GM18867 (cell line): ENCODE measurements around the gene VCL.
"Not testable (repeated sequence)": the region's sequence is repeated elsewhere in the genome, so short reads cannot be mapped to it uniquely, and the experiment has no call there.

ENCODE experiments used
- ATAC-seq: cut with Tn5 transposase; IDR thresholded peaks from one replicate; pipeline ENCODE4 v1.9.1; 2021; ENCODE audit warnings: mild to moderate bottlenecking, moderate library complexity; ENCODE audit not compliant: unreplicated experiment

The VCL gene

DNA sequence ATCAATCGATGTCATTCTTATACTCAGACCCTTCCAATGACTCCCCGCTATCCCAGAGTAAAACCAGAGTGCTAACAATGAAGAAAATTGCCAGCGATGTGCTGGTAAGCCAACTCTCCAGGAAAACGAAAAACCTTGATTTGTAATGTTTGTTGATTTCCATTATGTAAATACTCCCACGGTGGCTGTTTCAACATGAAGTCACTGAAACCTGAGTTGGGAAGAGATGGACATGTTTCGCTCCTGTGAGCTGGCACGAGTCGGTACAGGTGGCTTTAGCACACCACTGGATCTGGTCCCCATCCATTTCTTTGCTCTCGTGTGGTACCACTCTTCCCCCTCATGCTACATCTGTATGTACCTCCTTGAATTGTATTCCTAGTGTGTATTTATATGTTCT is 99.9 kb downstream of the VCL start:
- no peak for ATAC-seq

DNA sequence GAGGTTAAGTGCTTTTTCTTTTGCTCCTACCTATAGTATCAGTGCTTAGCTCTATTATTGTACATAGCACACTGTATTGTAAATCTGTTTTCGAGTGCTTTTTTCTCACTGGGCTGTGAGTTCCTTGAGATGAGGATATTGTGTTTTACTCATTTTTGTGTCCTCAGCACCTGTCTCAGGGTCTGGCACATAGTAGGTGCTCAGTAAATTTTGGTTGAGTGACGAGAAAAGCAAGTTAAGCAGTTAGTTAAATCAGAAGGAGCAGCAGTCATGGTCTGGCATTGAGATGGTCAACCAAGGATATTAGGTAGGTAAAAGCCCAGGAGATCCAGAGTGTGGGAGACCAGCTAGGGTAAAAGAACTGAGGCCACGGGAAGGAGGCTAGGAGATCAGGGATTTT is 101.5 kb downstream of the VCL start:
- ATAC-seq: no peak

DNA sequence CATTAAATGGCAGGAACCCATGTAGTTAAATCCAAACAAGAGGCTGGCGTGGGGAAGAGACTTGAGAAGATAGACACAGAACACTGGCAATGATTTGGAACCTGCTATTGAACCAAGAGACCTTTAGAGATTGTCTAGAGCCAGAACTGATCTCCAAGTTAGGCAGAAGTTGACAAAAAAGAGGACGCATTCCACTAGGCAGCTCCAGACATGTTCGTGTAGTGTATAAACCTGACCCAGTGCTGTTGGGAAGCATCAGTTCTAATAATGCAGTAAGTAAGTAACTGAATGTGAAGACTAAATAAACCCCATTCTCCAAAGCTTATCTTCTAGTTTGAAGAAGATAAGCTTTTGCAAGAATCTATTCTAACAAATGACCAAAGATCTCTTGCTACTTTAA is 101.9 kb downstream of the VCL start:
- ATAC-seq: no peak

DNA sequence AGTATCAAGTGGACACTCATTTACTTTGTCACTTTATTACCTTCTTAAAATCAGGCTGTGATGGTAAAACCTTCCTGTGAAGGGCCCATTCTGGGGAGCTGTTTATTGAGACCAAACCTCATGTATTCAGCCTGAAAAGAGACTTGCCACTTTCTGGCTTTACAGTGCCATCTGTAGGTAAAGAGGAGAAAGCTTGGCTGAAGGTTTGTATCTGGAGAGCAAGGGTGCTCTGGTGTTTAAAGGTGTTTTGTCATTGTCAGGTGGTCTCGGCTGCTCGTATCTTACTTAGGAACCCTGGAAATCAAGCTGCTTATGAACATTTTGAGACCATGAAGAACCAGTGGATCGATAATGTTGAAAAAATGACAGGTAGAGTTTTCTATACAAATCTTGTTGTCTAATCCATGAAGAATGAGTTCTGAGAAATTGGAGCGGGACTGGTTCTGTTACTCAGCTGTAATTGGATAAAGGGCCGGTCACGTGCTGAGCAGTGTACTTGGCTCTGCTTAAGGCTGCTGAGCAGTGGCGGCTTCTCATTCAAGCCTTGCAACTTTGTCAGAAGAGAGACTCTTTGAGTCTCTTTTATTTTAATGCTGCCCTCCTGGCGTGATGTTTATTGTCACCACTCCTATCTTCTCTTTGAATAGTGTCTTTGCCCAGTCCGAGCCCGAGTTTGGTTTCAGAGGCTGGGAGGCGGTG is 105.8 kb downstream of the VCL start:
- ATAC-seq: no peak

DNA sequence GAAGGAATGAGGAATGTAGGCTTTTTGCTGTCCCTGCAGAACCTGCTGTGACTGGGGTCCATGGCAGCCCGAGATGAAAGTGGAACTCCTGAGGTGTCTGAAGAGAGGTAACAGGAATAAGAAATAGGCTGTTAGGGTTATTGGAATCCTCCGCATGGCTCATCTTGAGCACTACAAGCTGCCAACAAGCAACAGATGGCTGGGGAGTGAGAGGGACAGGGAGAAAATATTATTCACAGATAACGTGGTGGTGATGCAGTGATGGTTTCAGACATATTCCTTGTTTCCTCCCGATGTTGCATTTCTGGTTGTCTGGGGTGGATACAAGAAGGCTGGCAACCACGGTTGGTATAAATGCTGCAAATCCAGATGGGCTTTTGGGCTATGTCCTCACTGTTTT is 106.6 kb downstream of the VCL start:
- no peak for ATAC-seq

DNA sequence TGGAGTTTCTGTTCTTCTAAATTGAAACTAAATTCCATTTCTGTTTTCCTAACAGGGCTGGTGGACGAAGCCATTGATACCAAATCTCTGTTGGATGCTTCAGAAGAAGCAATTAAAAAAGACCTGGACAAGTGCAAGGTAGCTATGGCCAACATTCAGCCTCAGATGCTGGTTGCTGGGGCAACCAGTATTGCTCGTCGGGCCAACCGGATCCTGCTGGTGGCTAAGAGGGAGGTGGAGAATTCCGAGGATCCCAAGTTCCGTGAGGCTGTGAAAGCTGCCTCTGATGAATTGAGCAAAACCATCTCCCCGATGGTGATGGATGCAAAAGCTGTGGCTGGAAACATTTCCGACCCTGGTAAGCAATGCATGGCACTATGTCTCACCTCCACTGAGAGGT is 107.1 kb downstream of the VCL start:
- no peak for ATAC-seq

DNA sequence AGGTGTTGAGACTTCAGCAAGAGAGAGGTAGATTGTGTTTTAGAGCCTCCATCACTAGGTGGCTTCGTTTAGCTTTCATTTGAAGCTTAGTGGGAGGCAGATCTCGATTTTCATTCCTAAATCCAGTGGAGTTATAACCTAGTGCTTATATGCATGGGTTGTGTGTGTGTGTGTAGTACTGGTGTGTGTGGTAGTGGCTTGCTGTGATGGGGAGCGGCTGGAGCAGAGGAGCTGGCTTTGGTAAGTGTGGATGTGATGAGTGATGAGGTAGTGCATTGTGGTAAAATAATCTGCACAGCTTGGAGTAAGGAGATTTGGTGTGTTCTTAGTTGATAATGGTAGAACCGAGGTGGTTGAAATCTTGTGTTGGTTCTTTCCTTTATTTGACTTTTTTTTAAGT is 109.5 kb downstream of the VCL start:
- ATAC-seq: no peak

DNA sequence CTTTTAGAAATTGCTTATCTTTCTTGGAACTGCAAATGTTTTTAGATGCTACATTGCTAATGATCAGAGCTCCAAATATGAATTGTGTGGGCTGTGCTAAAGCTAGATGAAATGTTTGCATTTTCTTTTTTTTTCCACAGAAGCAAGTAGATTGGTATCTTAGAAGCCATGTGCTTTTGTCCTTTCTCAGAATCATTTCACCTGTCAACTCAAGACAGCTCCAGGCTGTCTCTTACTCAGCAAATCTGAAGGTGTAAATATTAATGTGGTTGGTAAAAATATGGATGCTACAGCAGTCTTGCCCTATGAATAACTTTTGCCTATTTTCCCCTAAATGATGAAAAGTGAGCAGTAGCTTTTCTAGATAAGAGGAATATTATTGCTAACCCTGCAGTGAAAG is 111.5 kb downstream of the VCL start:
- no peak for ATAC-seq

DNA sequence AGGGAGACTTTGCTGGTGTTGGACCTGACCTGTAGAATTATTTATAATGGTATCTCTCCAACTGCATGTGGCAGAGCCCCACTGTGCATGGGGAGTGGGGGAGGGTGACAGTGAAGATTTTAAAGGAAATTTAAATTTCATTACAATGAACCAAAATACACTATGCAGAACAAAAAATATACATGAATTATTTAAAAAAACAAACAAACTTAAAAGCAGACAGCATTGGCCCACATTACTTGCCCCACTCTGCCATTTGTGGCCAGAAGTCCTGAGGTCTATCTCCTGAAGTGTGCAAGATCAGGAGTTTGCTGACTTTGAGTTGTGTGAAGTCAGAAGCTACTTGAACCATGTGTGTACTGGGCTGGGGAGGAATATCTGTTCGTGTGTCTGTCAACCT is 112.2 kb downstream of the VCL start:
- no peak for ATAC-seq

DNA sequence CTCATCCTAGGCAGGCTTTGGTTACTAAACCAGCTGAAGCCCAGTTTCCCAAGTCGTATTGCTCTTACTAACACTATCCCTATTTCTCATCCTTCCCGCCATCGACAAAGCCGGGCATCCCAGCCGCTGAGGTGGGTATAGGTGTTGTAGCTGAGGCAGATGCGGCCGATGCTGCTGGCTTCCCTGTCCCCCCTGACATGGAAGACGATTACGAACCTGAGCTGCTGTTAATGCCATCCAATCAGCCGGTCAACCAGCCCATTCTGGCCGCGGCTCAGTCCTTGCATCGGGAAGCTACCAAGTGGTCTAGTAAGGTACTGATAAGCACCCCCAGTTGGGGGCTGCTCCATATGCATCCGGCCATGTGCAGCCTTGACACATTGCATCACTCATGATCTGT is 113.9 kb downstream of the VCL start:
- no peak for ATAC-seq

DNA sequence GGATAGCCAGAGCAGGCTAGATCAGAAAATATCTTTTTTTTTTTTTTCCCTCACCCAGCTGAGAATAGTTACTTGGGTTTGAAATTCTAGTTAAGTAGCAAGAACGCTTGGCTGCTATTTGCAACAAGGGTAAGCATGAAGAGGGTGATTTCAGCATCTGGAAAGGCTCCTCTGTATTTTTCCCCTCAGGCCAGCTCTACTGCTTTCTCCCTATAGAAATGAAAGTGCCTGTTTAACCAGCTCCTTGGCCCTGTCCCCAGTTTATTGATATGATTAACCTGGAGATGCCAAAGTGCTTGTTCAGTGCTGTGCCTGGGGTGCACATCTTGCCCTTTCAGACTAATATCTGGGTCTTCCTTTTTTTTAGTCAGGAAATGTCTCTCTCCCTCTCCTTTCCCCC is 115.6 kb downstream of the VCL start:
- no peak for ATAC-seq

DNA sequence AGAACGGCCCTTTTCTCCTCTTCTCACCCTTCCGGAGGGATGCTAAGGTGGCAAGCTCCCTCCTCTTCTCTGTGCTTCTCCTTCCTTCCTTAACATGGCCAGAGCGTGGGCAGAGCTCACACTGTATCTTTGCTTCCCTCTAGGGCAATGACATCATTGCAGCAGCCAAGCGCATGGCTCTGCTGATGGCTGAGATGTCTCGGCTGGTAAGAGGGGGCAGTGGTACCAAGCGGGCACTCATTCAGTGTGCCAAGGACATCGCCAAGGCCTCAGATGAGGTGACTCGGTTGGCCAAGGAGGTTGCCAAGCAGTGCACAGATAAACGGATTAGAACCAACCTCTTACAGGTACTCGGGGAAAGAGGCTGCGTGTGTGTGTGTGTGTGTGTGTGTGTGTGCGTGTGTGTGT is 116.1 kb downstream of the VCL start:
- no peak for ATAC-seq

DNA sequence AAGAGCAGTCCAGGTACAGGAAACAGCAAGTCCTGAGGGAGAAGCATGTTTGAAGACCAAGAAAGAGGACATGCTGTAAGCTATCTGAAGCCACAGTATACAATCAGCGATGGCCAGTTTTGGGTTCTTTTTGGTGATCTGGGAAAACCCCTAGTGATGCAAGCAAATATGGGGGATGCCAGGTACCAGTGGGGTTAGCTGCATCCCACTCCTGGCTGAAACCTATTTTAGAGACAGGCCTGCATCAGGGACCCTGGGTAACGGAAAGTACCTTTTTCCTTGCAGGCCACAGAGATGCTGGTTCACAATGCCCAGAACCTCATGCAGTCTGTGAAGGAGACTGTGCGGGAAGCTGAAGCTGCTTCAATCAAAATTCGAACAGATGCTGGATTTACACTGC is 119.8 kb downstream of the VCL start:
- no peak for ATAC-seq

DNA sequence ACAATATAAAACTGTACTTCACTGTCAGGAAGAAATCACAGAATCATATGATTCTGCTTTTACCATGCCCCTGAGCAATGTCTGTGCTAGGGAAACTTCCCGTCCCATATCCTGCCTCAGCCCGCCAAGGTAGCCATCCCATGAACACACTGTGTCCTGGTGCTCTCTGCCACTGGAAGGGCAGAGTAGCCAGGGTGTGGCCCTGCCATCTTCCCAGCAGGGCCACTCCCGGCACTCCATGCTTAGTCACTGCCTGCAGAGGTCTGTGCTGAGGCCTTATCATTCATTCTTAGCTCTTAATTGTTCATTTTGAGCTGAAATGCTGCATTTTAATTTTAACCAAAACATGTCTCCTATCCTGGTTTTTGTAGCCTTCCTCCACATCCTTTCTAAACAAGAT is 120.9 kb downstream of the VCL start:
- no peak for ATAC-seq

DNA sequence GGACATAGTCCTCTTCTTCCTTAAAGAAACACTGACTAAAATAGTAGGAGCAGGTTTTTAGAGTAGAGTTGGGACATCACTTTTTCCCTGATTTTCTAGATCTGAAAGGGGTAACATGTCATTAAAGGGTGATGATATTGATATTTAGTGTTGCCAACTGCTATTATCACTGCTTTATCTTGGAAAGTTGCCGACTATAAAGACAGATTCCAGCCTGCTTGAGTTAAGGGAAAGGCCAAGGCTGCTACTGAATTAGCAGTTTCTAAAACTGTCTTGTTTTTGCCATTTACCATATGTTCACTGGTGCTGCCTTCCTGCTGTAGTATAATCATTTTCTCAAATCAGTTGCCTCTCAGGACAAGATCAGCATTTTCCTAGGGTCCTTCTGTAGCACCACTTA is 123.0 kb downstream of the VCL start:
- no peak for ATAC-seq

DNA sequence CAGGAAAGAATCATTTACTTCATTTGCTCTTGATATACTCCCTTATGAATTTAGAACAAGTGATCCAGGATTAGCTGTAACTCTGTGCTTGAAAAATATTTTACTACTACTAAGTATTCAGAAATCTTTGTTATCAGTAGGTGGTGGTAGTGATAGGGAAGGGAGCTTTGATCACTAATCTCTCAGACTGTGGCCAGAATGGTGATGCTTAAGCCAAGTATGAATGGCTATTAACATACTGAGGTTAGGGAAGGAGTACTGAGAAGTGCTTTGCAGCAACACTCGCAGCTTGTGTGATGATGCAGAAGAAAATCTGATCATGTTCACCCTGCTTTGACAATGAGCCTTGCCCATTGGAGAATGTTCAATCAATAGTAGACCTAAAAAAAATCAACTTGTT is 123.5 kb downstream of the VCL start:
- no peak for ATAC-seq

DNA sequence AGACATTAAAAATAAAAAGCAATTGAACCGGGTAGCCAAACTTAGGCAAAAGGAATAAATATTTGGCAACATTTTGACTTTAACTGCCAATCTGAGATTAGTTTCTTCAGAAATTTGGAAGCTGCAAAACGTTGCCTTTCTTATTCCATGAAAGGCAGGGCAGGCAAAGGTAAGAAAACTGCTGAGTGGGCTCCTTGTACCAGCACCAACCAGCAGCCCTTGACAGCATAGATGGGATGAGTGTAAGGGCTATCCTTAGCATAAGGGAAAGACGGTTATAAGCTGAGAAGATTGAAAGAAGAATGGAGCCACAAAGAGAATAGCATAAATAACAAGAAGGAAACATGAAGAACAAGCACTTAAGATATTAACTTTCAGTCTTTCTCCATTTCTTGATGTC is 124.1 kb downstream of the VCL start:
- ATAC-seq: no peak

DNA sequence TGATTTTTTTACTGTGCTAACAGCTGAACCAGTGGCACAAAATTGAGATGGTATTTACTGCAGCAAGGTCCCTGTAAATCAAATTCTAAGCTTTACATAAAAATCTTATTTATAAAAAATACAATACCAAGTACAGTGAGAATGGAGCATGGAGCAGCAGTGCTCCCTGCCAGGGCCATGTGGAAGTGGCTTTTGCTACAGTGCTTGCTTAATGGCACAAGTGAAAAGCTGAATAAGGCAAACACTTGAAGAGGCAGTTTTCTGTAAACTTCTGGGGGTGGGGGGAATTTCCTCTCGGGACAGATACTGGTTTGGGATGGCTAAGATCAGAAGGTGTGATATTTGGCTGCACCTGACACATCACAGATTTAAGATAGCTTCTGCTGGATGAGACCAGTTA is 125.2 kb downstream of the VCL start:
- no peak for ATAC-seq

DNA sequence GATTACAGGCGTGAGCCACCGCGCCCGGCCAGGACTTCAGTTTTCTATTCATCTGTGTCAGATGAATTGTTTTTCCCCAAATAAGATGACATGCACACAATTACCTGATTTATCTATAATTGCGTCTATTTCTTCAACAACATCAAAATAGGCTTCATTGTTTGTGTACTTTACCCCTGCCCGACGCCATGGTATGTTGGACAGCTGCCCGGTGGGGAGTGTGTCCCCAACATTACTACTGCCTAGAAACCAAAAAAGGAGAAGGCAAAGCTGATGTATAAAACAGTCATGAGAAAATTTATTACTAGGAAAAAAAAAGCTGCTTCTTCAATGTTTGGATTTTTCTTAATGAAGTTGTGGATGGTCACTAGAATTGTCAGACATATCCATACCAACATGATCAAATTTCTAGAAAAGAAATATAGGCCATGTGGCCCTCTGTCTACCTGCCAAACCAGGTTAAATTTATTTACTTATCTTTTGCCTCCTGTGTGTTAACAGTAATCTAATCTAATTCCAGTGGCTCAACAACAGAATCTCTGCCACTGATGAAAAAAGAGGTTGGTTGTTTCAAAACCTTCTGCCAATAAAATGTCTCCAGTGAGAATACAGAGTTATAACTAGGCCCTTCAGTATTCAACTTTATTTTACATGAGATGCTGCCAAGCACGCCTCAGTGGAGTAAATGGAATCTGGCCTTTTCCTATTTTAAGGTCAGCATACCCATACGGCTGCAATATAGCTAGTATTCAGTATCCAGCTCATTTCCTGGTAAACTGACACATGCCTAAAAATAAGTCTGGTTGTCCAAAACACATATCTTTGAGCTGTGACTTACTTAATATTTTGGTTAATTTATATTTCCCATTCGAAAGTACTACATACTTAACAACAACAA is 136.3 kb downstream of the VCL start:
- no peak for ATAC-seq

DNA sequence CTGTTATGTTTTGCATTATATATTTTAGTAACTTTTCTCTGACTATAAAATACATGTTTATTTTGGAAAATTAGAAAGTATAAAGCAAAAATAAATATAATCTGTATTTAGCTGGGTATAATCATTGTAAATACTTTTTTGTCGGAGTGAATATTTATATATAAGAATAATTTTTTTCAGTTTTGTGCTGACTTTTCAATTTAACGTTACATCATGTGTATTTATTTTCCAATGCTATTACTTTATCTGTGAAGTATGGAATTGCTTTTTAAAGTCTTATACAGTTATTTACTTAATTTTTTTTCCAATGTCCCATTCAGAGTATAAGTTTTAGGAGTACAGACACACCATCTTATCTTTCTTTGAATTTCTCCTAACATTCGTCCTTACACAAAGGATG is 137.5 kb downstream of the VCL start:
- ATAC-seq: no peak

DNA sequence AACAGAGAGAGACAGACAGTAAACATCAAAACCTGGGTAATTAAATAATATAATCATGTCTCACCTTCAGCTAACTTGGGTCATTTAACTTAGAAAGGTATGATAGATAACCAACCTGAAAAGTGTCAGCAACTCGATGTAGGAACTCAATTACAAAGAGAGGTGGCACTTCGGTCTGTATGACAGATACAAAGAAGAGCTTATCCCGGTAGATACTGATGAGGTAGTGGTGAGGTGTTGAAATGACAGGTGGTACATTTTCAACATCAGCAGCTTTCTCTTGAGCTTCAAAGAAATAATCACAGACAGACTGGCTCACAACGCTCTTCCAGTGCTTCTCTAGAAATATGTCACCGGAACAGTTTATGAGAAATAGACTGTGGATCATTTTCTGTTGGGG is 140.1 kb downstream of the VCL start:
- ATAC-seq: no peak

DNA sequence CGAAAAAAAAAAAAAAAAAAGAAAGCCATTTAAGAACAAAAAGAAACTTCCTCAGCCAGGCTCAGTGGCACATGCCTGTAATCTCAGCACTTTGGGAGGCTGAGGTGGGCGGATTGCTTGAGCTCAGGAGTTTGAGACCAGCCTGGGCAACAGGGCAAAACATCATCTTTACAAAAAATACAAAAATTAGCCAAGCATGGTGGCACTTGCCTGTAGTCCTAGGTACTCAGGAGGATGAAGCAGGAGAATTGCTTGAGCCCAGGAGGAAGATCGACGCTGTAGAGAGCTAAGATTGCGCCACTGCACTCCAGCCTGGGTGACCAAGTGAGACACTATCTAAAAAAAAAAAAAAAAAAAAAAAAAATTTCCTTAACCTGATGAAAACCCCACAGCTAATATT is 140.7 kb downstream of the VCL start:
- ATAC-seq: not testable (repeated sequence)

DNA sequence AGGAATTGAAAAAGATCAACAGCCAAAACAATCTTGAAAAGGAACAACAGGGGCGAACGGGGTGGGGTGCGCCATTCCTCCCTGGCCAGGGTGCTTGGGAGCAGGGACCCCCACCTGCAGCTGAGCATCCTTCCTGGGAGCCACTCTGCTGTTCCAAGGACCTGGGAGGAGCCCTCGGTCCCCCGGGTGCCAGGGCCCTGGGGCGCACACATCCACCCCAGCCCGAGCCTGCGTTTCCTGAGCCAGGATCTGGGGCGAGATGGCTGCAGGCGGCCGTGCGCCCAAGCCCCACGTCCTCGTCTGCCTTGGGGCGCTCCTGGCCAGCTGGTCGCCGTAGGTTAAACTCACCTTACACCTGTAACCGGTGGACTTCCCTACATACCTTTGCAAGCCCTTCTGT is 142.1 kb downstream of the VCL start:
- ATAC-seq: no peak
